ENCODE data around the gene CYTIP. TPM values are rescaled to one million over a fixed set of nuclear protein-coding genes. Genes with fewer than 3 reads are reported as not detected.
"Not testable (repeated sequence)": the region's sequence is repeated elsewhere in the genome, so short reads cannot be mapped to it uniquely, and the experiment has no call there.

CYTIP gene
- total and polyA plus RNA-seq, 9 of the 15 experiments (the other 6 are each of a cell fraction or from before 2014, with no cell fraction given): 0.03 to 0.35 (median 0.26) TPM; not detected in 1

GRCh38 chr2:157404363-157404762, 39.5 kb downstream of the CYTIP start:
- CTCF ChIA-PET (ENCODE audit: low intra/inter-chr PET ratio): no interaction called here
- in situ Hi-C loops (cut with MboI): no loop called here
- no peaks in the 10 kb centered on the region for H3K9me1 ChIP-seq (ENCODE audit: control insufficient read depth, insufficient read depth, low read length)

GRCh38 chr2:157402801-157403485, 40.9 kb downstream of the CYTIP start:
- not testable (repeated sequence) for H3K27ac ChIP-seq (ENCODE audit: extremely low read depth, low read depth, low read length)

More at GRCh38 chr2:157404363-157404762, 39.5 kb downstream of the CYTIP start:
- intact Hi-C loops (cut with micrococcal nuclease): no loop called here
- H3K9ac ChIP-seq (ENCODE audit: insufficient read depth in 1 of 2, low read depth in 2 of 2, low read length in 2 of 2): no peak overlapping the region
- H3K4me1 ChIP-seq (replicated peaks in 1 of 2; ENCODE audit: control insufficient read depth in 2 of 2, insufficient read depth in 2 of 2, low read length in 2 of 2): no peaks in the 10 kb centered on the region
- H3K9me3 ChIP-seq (replicated peaks; ENCODE audit: control insufficient read depth, insufficient read depth, low read depth, low read length): no peaks in the 10 kb centered on the region
- FAIRE-seq: no peak
- POLR2A ChIA-PET: interaction anchor here (1.1 kb wide), 1 partner anchor 10 kb away, joined by 3 read pairs; no protein-coding TSS in a partner anchor
- WGBS (ENCODE audit: insufficient coverage, low coverage, missing lambda C conversion rate): 3% methylated on average over 2 of the region's 2 CpGs
- no peak for ATAC-seq
- H3K27ac ChIP-seq (ENCODE audit: extremely low read depth, low read depth, low read length): no peak overlapping the region
- TF ChIP-seq BACH1 (tag; IDR thresholded peaks at IDR 0.05) (no peak), GATAD2B (IDR thresholded peaks at IDR 0.05; ENCODE audit: borderline replicate concordance) (no peak), PRMT5 (CRISPR knock-in tag; IDR thresholded peaks at IDR 0.05) (no peak), PHF21A (IDR thresholded peaks at IDR 0.05; ENCODE audit: borderline replicate concordance, low read depth) (no peak), FOSL1 (tag; conservative IDR thresholded peaks at IDR 0.05) (no peak), ZKSCAN1 (IDR thresholded peaks at IDR 0.05; ENCODE audit: low read depth, low read length) (no peak), ZNF347 (CRISPR knock-in tag; IDR thresholded peaks at IDR 0.05; ENCODE audit: low read depth) (no peak), FOS (IDR thresholded peaks at IDR 0.05; ENCODE audit: extremely low read depth, insufficient read length) (no peak), BDP1 (IDR thresholded peaks at IDR 0.05; ENCODE audit: insufficient read depth, insufficient read length) (no peak), RFX1 (IDR thresholded peaks at IDR 0.05) (no peak), NR2C2 (CRISPR knock-in tag; IDR thresholded peaks at IDR 0.05) (no peak), NR2C2 (tag; IDR thresholded peaks at IDR 0.05) (no peak), HMGN3 (IDR thresholded peaks at IDR 0.05; ENCODE audit: borderline replicate concordance, extremely low read depth, insufficient read length, low read depth, low read length) (no peak), HDAC6 (IDR thresholded peaks at IDR 0.05; ENCODE audit: low read depth, low read length) (no peak), ZNF133 (CRISPR knock-in tag; IDR thresholded peaks at IDR 0.05) (no peak)
- peaks cover 0 to 6% of the 10 kb centered on the region in 2 experiments; a peak in 2 of 5 replicates for H3K27me3 ChIP-seq (ENCODE audit: control insufficient read depth in 2 of 2, insufficient read depth in 2 of 2, low read length in 2 of 2)
- no peaks in the 10 kb centered on the region for H4K20me1 ChIP-seq (replicated peaks; ENCODE audit: control insufficient read depth, insufficient read depth, low read length)
- no peak overlapping the region for H3K4me2 ChIP-seq (ENCODE audit: insufficient read depth, low read length)
- H3K79me2 ChIP-seq (ENCODE audit: control insufficient read depth, insufficient read depth, low read length): no peaks in the 10 kb centered on the region
- H2AFZ ChIP-seq (ENCODE audit: low read depth, low read length): no peak overlapping the region
- H3K4me3 ChIP-seq: no peak overlapping the region
- H3K36me3 ChIP-seq (ENCODE audit: control insufficient read depth, insufficient read depth, low read length): no peaks in the 10 kb centered on the region
- no peak for DNase-seq (ENCODE audit: extremely low read depth in 1 of 4, low spot score in 3 of 4)
- no TSS peak for BruUV-seq (replicated peaks)

More at GRCh38 chr2:157402801-157403485, 40.9 kb downstream of the CYTIP start:
- POLR2A ChIA-PET; H3K4me2 ChIP-seq (ENCODE audit: insufficient read depth, low read length); H3K9me1 ChIP-seq (ENCODE audit: control insufficient read depth, insufficient read depth, low read length); H3K4me1 ChIP-seq (replicated peaks in 1 of 2; ENCODE audit: control insufficient read depth in 2 of 2, insufficient read depth in 2 of 2, low read length in 2 of 2); in situ Hi-C loops (cut with MboI); H3K9ac ChIP-seq (ENCODE audit: insufficient read depth in 1 of 2, low read depth in 2 of 2, low read length in 2 of 2); H4K20me1 ChIP-seq (replicated peaks; ENCODE audit: control insufficient read depth, insufficient read depth, low read length); H3K36me3 ChIP-seq (ENCODE audit: control insufficient read depth, insufficient read depth, low read length); intact Hi-C loops (cut with micrococcal nuclease); H3K27me3 ChIP-seq (ENCODE audit: control insufficient read depth in 2 of 2, insufficient read depth in 2 of 2, low read length in 2 of 2); H3K79me2 ChIP-seq (ENCODE audit: control insufficient read depth, insufficient read depth, low read length); ATAC-seq; DNase-seq (ENCODE audit: extremely low read depth in 1 of 4, low spot score in 3 of 4); BruUV-seq (replicated peaks); H3K9me3 ChIP-seq (replicated peaks; ENCODE audit: control insufficient read depth, insufficient read depth, low read depth, low read length); H3K4me3 ChIP-seq; H2AFZ ChIP-seq (ENCODE audit: low read depth, low read length); CTCF ChIA-PET (ENCODE audit: low intra/inter-chr PET ratio); FAIRE-seq: not testable (repeated sequence)
- 2% methylated on average over 15 of the region's 15 CpGs for WGBS (ENCODE audit: insufficient coverage, low coverage, missing lambda C conversion rate)
